Measurements from ENCODE around the gene ELL2.

DNA sequence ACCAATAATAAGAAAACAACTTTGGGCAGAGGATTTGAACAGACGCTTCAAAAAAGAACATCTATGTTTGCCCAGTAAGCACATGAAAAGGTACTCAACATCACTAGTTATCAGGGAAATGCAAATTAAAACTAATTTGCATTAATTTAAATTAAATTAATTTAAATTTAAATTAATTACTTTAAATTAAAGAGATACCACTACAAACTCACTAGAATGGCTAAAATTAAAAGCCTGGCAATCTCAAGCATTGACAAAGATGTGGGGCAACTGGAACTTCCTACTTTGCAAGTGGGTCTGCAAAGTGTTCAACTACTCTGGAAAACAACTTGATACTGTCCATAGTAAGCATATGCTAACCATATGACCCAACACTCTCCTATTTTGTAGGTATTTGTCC lies 32.1 kb upstream of the ELL2 start:
- no peak for TF ChIP-seq POLR2AphosphoS5 (IDR thresholded peaks at IDR 0.05)
- TF ChIP-seq, protein P1, sequence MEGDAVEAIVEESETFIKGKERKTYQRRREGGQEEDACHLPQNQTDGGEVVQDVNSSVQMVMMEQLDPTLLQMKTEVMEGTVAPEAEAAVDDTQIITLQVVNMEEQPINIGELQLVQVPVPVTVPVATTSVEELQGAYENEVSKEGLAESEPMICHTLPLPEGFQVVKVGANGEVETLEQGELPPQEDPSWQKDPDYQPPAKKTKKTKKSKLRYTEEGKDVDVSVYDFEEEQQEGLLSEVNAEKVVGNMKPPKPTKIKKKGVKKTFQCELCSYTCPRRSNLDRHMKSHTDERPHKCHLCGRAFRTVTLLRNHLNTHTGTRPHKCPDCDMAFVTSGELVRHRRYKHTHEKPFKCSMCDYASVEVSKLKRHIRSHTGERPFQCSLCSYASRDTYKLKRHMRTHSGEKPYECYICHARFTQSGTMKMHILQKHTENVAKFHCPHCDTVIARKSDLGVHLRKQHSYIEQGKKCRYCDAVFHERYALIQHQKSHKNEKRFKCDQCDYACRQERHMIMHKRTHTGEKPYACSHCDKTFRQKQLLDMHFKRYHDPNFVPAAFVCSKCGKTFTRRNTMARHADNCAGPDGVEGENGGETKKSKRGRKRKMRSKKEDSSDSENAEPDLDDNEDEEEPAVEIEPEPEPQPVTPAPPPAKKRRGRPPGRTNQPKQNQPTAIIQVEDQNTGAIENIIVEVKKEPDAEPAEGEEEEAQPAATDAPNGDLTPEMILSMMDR (IDR thresholded peaks at IDR 0.05) = no peak
- TF ChIP-seq POLR2A (IDR thresholded peaks at IDR 0.05) = no peak
